Fibroblast of pulmonary artery (primary cell): Measurements from ENCODE around the gene RIPOR3.
A peak's percentile ranks its signal among the peaks of the same experiment; 100 is the strongest.

Source experiments
- DNase-seq: peaks from one replicate; pipeline ENCODE4 v3.0.0-alpha.2; 2010; ENCODE audit warnings: low read depth
- H3K4me3 ChIP-seq: replicated peaks from 2 replicates; pipeline ENCODE4 v1.5.1; 2011; ENCODE audit warnings: low read depth, mild to moderate bottlenecking, control low read depth, low read length, moderate library complexity
- CTCF ChIP-seq: IDR thresholded peaks from 2 replicates; pipeline ENCODE4 v1.5.1; 2011; ENCODE audit warnings: mild to moderate bottlenecking, control low read depth, low read length, inconsistent platforms; ENCODE audit errors: missing control alignments

Gene RIPOR3

DNA sequence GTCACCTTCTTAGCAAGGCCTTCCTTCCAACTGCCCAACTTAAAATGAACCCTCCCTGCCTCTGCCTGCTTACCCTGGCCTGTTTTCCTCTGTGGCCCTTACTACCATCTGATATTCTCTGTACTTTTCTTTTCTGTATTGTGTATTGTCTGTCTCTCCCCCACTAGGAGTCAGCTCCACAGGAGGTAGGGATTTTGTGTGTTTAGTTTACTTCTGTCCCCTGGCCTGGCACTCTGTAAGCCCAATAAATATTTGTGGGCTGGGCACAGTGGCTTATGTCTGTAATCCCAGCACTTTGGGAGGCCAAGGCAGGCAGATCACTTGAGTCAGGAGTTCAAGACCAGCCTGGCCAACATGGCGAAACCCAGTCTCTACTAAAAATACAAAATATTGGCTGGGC, 72.8 kb downstream of the RIPOR3 start:
- TF ChIP-seq CTCF = no peak
- no peak for DNase-seq
- no peak overlapping the region for H3K4me3 ChIP-seq

GRCh38 chr20:50617022-50617421, 74.3 kb downstream of the RIPOR3 start:
- no peak for DNase-seq
- no peak for TF ChIP-seq CTCF
- no peak overlapping the region for H3K4me3 ChIP-seq

DNA sequence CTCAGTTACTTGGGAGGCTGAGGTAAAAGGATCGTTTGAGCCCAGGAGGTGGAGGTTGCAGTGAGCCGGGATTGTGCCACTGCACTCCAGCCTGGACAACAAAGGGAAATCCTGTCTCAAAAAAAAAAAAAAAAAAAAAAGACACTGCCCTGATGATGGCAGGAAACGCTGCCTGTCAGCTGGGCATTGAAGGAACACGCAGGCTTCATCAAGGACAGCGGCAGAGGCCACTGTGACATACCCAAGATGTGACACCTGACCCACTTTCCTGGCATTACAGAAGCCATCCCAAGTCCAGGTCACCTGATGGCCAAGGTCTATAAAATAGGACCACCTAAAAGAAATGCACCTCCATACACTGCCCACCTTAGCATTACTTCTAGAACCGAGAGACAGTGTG, 75.9 kb downstream of the RIPOR3 start:
- no peak overlapping the region for H3K4me3 ChIP-seq
- DNase-seq = no peak
- no peak for TF ChIP-seq CTCF

DNA sequence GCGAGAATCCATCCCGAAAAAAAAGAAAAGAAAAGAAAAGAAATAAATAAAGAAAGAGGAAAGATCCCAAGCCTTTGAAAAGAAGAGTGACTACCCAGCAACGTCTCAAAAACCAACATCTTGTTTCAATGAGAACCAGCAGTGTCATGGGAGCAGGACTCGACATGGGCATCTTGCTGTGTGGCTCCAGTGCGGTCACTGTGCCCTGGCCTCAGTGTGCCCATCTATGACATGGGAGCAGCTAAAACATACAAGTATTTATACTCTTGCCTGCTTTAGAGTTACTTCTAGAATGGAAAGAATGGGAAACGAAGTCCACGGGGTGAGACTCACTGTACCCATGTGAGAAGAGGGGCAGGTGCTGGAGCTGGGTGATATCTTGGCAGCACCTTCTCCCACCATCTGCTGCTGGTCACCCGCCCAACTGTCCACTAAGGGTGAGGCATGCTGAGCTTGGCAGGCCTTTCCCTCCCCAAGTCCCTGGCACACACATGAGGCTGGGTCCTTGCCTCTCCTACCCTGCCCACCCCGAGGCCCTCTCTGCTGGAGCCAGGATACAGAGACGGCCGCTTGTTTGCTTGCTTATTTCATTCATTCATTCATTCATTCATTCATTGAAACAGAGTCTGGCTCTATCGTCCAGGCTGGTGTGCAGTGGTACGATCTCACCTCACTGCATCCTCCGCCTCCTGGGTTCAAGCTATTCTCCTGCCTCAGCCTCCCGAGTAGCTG, 77.7 kb downstream of the RIPOR3 start:
- H3K4me3 ChIP-seq = no peak overlapping the region
- no peak for DNase-seq
- TF ChIP-seq CTCF = no peak

DNA sequence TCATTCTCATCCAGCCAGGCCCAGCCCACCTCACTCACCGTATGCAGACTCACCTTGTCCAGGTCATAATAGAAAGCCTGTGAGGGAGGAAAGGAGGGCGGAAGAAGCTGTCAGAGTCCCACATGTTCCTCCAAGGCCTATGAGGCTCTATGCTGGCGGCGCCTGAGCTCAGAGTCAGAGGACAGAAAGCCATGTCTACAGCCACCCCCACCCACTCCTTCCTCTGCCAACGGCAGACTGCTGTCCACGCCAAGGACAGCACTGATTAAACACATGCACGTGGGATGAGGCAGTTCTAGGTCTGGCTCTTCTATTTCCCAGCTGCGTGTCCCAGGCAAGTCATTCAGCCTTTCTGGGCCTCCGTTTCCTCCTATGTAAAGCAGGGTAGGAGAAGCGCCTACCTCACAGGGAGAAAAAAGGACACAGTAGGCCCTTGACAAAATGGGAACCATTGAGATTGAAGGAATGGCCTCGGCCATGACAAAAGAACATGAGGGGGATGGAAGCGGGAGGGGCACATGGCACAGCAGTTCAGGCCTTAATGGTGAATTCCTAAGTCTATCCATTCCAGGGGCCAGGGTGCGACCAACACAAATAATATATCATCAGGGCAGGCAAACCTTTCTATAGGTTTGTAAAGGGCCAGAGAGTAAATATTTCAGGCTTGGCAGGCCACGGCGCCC, 80.1 kb downstream of the RIPOR3 start:
- no peak overlapping the region for H3K4me3 ChIP-seq
- peak; percentile 27 for DNase-seq
- TF ChIP-seq CTCF = no peak

- no peak for DNase-seq
- no peak for TF ChIP-seq CTCF
- H3K4me3 ChIP-seq = no peak overlapping the region
Measured at GRCh38 chr20:50610212-50610718, 81.1 kb downstream of the RIPOR3 start.

GRCh38 chr20:50609438-50609989, 81.8 kb downstream of the RIPOR3 start:
- no peak for DNase-seq
- no peak for TF ChIP-seq CTCF
- no peak overlapping the region for H3K4me3 ChIP-seq
